Measurements from ENCODE around the gene XNDC1N. TPM values are rescaled to one million over a fixed set of nuclear protein-coding genes. Genes with fewer than 3 reads are reported as not detected.
"Not testable (repeated sequence)": the region's sequence is repeated elsewhere in the genome, so short reads cannot be mapped to it uniquely, and the experiment has no call there.

The XNDC1N gene
- total and polyA plus RNA-seq, 2 of the 13 experiments (the other 11 are each of a cell fraction or from before 2014, with no cell fraction given): 3.4 to 7.5 TPM

DNA sequence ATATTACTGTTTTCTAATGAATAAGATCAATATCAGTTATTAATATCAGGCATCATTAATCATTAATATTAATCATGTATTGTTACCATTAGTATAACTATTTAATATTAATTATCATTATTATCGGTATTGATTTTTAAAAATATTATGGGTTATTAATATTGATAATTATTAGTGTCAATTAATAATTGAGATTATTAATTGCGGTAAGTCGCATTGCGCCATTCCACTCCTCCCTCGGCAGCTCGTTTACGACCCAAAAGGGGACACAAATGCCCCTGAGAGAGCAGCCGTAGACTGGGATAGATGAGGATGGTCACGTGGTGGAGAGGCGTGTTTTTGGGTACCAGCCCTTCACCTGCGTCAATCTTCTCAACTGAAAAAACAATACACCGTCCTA lies 42.6 kb downstream of the XNDC1N start:
- POLR2A ChIA-PET; H3K9me3 ChIP-seq (ENCODE audit: low read length); BruUV-seq (replicated peaks); FAIRE-seq; ATAC-seq; DNase-seq (ENCODE audit: low spot score); H3K9ac ChIP-seq (ENCODE audit: insufficient read depth, low read depth, low read length); intact Hi-C loops (cut with micrococcal nuclease; ENCODE audit: unreplicated experiment); H3K79me2 ChIP-seq (ENCODE audit: insufficient read depth, low read length); H2AFZ ChIP-seq (ENCODE audit: low read length); in situ Hi-C loops (cut with HindIII; ENCODE audit: extremely low pct_ligation_motif_present, low pct_unique_long_range_greater_than_20kb); H3K36me3 ChIP-seq (replicated peaks in 1 of 2; ENCODE audit: control insufficient read depth in 1 of 2, insufficient read depth in 2 of 2, low read length in 2 of 2); H4K20me1 ChIP-seq (ENCODE audit: insufficient read depth, low read length); CTCF ChIA-PET (ENCODE audit: low intra/inter-chr PET ratio, low total read pairs); H3K4me2 ChIP-seq (ENCODE audit: low read depth, low read length); H3K27me3 ChIP-seq (ENCODE audit: control insufficient read depth in 1 of 2, insufficient read depth in 2 of 2, low read length in 2 of 2); H3K27ac ChIP-seq (ENCODE audit: extremely low read length, insufficient read depth, low read length); H3K4me3 ChIP-seq (replicated peaks in 1 of 3; ENCODE audit: insufficient read depth in 1 of 3, low read depth in 2 of 3, low read length in 3 of 3): not testable (repeated sequence)
- 99% methylated on average over 12 of the region's 12 CpGs for WGBS (ENCODE audit: low lambda C conversion rate)
- H3K4me1 ChIP-seq (ENCODE audit: insufficient read depth, low read length): peaks cover 31% of the 10 kb centered on the region

Other genes with a start within 250 kb of the XNDC1N start
- not detected in 2 replicates for gene DEFB108B, start 95.4 kb downstream of the XNDC1N start, total RNA-seq (2016; rRNA removed; fragmentation: Illumina TruSeq; extraction: Trizol)
- gene DEFB108B, start 95.4 kb downstream of the XNDC1N start, polyA plus RNA-seq (2011; rRNA removed): not detected in 2 replicates
- gene DEFB131B, start 50.1 kb downstream of the XNDC1N start, total RNA-seq (2016; rRNA removed; fragmentation: Illumina TruSeq; extraction: Trizol): not detected in 2 replicates
- not detected in 2 replicates for gene DEFB131B, start 50.1 kb downstream of the XNDC1N start, polyA plus RNA-seq (2011; rRNA removed)
- 18.9 and 28.6 TPM in 2 replicates for gene RNF121, start 452 bp upstream of the XNDC1N start, total RNA-seq (2016; rRNA removed; fragmentation: Illumina TruSeq; extraction: Trizol)
- 41.9 and 44.3 TPM in 2 replicates for gene RNF121, start 452 bp upstream of the XNDC1N start, polyA plus RNA-seq (2011; rRNA removed)
- gene IL18BP, start 70.3 kb upstream of the XNDC1N start, total RNA-seq (2016; rRNA removed; fragmentation: Illumina TruSeq; extraction: Trizol): 1.0 and 4.1 TPM in 2 replicates
- 12.6 and 12.8 TPM in 2 replicates for gene IL18BP, start 70.3 kb upstream of the XNDC1N start, polyA plus RNA-seq (2011; rRNA removed)
- gene NUMA1, start 151.9 kb upstream of the XNDC1N start, total RNA-seq (2016; rRNA removed; fragmentation: Illumina TruSeq; extraction: Trizol): 60.2 and 67.7 TPM in 2 replicates
- 57.3 and 65.8 TPM in 2 replicates for gene NUMA1, start 151.9 kb upstream of the XNDC1N start, polyA plus RNA-seq (2011; rRNA removed)
- gene LRRC51, start 152.3 kb upstream of the XNDC1N start, total RNA-seq (2016; rRNA removed; fragmentation: Illumina TruSeq; extraction: Trizol): 6.0 and 6.4 TPM in 2 replicates
- gene LRRC51, start 152.3 kb upstream of the XNDC1N start, polyA plus RNA-seq (2011; rRNA removed): 3.4 and 5.3 TPM in 2 replicates
- 63.4 and 66.0 TPM in 2 replicates for gene LAMTOR1, start 174.7 kb upstream of the XNDC1N start, total RNA-seq (2016; rRNA removed; fragmentation: Illumina TruSeq; extraction: Trizol)
- gene LAMTOR1, start 174.7 kb upstream of the XNDC1N start, polyA plus RNA-seq (2011; rRNA removed): 60.4 and 68.2 TPM in 2 replicates
- not detected in 2 replicates for gene TOMT, start 177.3 kb upstream of the XNDC1N start, total RNA-seq (2016; rRNA removed; fragmentation: Illumina TruSeq; extraction: Trizol)
- not detected in 2 replicates for gene TOMT, start 177.3 kb upstream of the XNDC1N start, polyA plus RNA-seq (2011; rRNA removed)
- 25.2 and 25.7 TPM in 2 replicates for gene ANAPC15, start 184.1 kb upstream of the XNDC1N start, total RNA-seq (2016; rRNA removed; fragmentation: Illumina TruSeq; extraction: Trizol)
- 16.5 and 18.8 TPM in 2 replicates for gene ANAPC15, start 184.1 kb upstream of the XNDC1N start, polyA plus RNA-seq (2011; rRNA removed)
- gene FOLR3, start 207.1 kb upstream of the XNDC1N start, total RNA-seq (2016; rRNA removed; fragmentation: Illumina TruSeq; extraction: Trizol): not detected in 2 replicates
- gene FOLR3, start 207.1 kb upstream of the XNDC1N start, polyA plus RNA-seq (2011; rRNA removed): 0.09 TPM in 1 of 2 replicates, not detected in the other